Prostate gland (tissue), 2 donors: ENCODE results near the gene SERPINB6.

Source experiments
- POLR2A ChIP-seq: fragments of 450-650 bp; IDR thresholded peaks from one replicate; pipeline ENCODE4 v1.6.1; 2016; ENCODE audit warnings: antibody characterized with exemption, mild to moderate bottlenecking
- POLR2AphosphoS5 ChIP-seq: sonication (generic); formaldehyde crosslinking; IDR thresholded peaks from one replicate; pipeline ENCODE4 v1.6.1; 2017; ENCODE audit warnings: antibody characterized with exemption
- TF ChIP-seq, protein P1 (sequence below), 4 experiments: fragments of 200-600 bp in 2 of 4; fragments of 450-650 bp in 2 of 4; sonication (generic) in 2 of 4; IDR thresholded peaks; 1 replicate in 3 of 4; 2 replicates in 1 of 4; pipeline ENCODE4 v1.5.1; 2016 to 2019; ENCODE audit warnings: antibody characterized with exemption in 4 of 4, mild to moderate bottlenecking in 2 of 4, moderate library complexity in 2 of 4

DNA sequence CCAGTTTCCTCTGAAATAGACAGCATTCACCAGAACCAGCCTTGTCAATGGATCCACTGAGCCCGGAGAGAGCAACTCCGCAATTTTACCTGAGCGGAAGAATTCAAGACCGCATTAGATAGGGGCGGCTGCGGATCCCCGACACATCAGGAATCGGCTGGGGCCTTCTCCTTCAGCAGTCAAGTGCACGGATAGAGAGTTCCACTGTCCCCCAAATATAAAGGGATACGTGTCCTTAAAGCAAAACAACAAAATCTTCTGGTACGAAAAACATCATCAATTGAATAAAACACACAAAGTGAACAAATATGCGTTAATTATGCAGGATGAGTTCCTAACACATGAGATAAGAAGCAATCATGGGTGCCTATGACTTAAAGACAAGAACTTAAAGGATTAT lies 18.3 kb downstream of the SERPINB6 start:
- TF ChIP-seq, protein P1, sequence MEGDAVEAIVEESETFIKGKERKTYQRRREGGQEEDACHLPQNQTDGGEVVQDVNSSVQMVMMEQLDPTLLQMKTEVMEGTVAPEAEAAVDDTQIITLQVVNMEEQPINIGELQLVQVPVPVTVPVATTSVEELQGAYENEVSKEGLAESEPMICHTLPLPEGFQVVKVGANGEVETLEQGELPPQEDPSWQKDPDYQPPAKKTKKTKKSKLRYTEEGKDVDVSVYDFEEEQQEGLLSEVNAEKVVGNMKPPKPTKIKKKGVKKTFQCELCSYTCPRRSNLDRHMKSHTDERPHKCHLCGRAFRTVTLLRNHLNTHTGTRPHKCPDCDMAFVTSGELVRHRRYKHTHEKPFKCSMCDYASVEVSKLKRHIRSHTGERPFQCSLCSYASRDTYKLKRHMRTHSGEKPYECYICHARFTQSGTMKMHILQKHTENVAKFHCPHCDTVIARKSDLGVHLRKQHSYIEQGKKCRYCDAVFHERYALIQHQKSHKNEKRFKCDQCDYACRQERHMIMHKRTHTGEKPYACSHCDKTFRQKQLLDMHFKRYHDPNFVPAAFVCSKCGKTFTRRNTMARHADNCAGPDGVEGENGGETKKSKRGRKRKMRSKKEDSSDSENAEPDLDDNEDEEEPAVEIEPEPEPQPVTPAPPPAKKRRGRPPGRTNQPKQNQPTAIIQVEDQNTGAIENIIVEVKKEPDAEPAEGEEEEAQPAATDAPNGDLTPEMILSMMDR (IDR thresholded peaks at IDR 0.05): no peak
- TF ChIP-seq POLR2A (no peak), POLR2AphosphoS5 (no peak)
